ENCODE measurements around the gene ELMO1. TPM values are rescaled to one million over a fixed set of nuclear protein-coding genes. Genes with fewer than 3 reads are reported as not detected.

Gene ELMO1
- total and polyA plus RNA-seq, 2 of the 13 experiments (the other 11 are each of a cell fraction or from before 2014, with no cell fraction given) = 0.11 to 0.17 TPM

DNA sequence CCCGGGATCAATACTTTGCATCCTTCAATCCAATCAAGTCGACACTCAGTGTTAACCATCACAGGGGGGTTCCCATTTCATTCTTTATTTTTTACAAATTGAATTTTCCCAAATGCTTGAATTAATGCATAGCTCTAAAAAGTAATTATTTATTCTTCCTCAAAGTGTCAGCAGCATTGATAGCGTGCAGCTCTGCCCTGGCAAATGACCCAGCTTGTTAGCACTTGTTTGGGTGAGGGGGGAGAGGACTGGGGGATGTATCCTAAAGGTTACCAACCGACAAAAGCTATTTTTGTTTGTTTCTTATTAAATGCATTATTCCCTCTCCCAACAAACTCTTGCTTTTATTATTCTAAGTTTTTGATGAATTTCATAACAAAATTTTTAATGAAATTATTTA is 27.0 kb upstream of the ELMO1 start:
- no peaks in the 10 kb centered on the region for H3K4me1 ChIP-seq (ENCODE audit: insufficient read depth, low read length)
- no peak overlapping the region for H3K9ac ChIP-seq (ENCODE audit: insufficient read depth, low read depth, low read length)
- no peak overlapping the region for H3K27ac ChIP-seq (ENCODE audit: extremely low read length, insufficient read depth, low read length)
- FAIRE-seq = no peak
- TF ChIP-seq ETV5 (CRISPR knock-in tag; IDR thresholded peaks at IDR 0.05; ENCODE audit: borderline replicate concordance) (no peak), HOXA3 (CRISPR knock-in tag; IDR thresholded peaks at IDR 0.05) (no peak), MATR3 (CRISPR knock-in tag; IDR thresholded peaks at IDR 0.05) (no peak), ZNF441 (CRISPR knock-in tag; IDR thresholded peaks at IDR 0.05; ENCODE audit: borderline replicate concordance) (no peak), THAP9 (CRISPR knock-in tag; IDR thresholded peaks at IDR 0.05; ENCODE audit: borderline replicate concordance) (no peak), ISL2 (CRISPR knock-in tag; IDR thresholded peaks at IDR 0.05) (no peak), JDP2 (CRISPR knock-in tag; IDR thresholded peaks at IDR 0.05; ENCODE audit: borderline replicate concordance) (no peak), KDM2A (CRISPR knock-in tag; IDR thresholded peaks at IDR 0.05; ENCODE audit: borderline replicate concordance, low read depth) (no peak), FOXM1 (CRISPR knock-in tag; IDR thresholded peaks at IDR 0.05) (no peak), HES4 (CRISPR knock-in tag; IDR thresholded peaks at IDR 0.05; ENCODE audit: borderline replicate concordance) (no peak), KDM4B (CRISPR knock-in tag; IDR thresholded peaks at IDR 0.05) (no peak), ZNF678 (CRISPR knock-in tag; IDR thresholded peaks at IDR 0.05) (no peak), KLF9 (CRISPR knock-in tag; IDR thresholded peaks at IDR 0.05; ENCODE audit: low read depth) (no peak), NPAS2 (CRISPR knock-in tag; IDR thresholded peaks at IDR 0.05; ENCODE audit: borderline replicate concordance) (no peak), ZNF136 (CRISPR knock-in tag; IDR thresholded peaks at IDR 0.05; ENCODE audit: low read depth) (no peak), PAX8 (CRISPR knock-in tag; IDR thresholded peaks at IDR 0.05; ENCODE audit: borderline replicate concordance) (no peak)
- TF ChIP-seq, protein P1, sequence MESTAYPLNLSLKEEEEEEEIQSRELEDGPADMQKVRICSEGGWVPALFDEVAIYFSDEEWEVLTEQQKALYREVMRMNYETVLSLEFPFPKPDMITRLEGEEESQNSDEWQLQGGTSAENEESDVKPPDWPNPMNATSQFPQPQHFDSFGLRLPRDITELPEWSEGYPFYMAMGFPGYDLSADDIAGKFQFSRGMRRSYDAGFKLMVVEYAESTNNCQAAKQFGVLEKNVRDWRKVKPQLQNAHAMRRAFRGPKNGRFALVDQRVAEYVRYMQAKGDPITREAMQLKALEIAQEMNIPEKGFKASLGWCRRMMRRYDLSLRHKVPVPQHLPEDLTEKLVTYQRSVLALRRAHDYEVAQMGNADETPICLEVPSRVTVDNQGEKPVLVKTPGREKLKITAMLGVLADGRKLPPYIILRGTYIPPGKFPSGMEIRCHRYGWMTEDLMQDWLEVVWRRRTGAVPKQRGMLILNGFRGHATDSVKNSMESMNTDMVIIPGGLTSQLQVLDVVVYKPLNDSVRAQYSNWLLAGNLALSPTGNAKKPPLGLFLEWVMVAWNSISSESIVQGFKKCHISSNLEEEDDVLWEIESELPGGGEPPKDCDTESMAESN (CRISPR knock-in tag; conservative IDR thresholded peaks at IDR 0.05) = no peak
- no peak for DNase-seq (ENCODE audit: low spot score)
- BruUV-seq (replicated peaks) = no TSS peak
- intact Hi-C loops (cut with micrococcal nuclease; ENCODE audit: unreplicated experiment) = no loop called here
- no peak overlapping the region for H3K4me2 ChIP-seq (ENCODE audit: low read depth, low read length)
- CTCF ChIA-PET (ENCODE audit: low intra/inter-chr PET ratio, low total read pairs) = no interaction called here
- no peaks in the 10 kb centered on the region for H4K20me1 ChIP-seq (ENCODE audit: insufficient read depth, low read length)
- H2AFZ ChIP-seq (ENCODE audit: low read length) = no peak overlapping the region
- no peaks in the 10 kb centered on the region for H3K36me3 ChIP-seq (replicated peaks in 1 of 2; ENCODE audit: control insufficient read depth in 1 of 2, insufficient read depth in 2 of 2, low read length in 2 of 2)
- H3K9me3 ChIP-seq (ENCODE audit: low read length) = no peaks in the 10 kb centered on the region
- 2% methylated on average over 4 of the region's 4 CpGs for WGBS (ENCODE audit: low lambda C conversion rate)
- no peak overlapping the region for H3K4me3 ChIP-seq (replicated peaks in 1 of 3; ENCODE audit: insufficient read depth in 1 of 3, low read depth in 2 of 3, low read length in 3 of 3)
- no peaks in the 10 kb centered on the region for H3K27me3 ChIP-seq (ENCODE audit: control insufficient read depth in 1 of 2, insufficient read depth in 2 of 2, low read length in 2 of 2)
- H3K79me2 ChIP-seq (ENCODE audit: insufficient read depth, low read length) = no peaks in the 10 kb centered on the region
- no peak for ATAC-seq
- in situ Hi-C loops (cut with HindIII; ENCODE audit: extremely low pct_ligation_motif_present, low pct_unique_long_range_greater_than_20kb) = no loop called here
- POLR2A ChIA-PET = no interaction called here

All from HepG2 (cell line).